Vagina (tissue), 2 donors: Measurements from ENCODE around the gene PIP5K1B.

Source experiments
- CTCF ChIP-seq, 3 experiments: fragments of 450-650 bp in 2 of 3; fragments of 200-600 bp in 1 of 3; sonication (generic) in 1 of 3; IDR thresholded peaks; one replicate each; pipeline ENCODE4 v1.5.1; 2017 to 2019; ENCODE audit warnings: antibody characterized with exemption in 3 of 3, mild to moderate bottlenecking in 2 of 3, moderate library complexity in 2 of 3
- POLR2A ChIP-seq, 2 donors: fragments of 450-650 bp; IDR thresholded peaks; one replicate each; pipeline ENCODE4 v1.6.1; 2017; ENCODE audit warnings: antibody characterized with exemption in 2 of 2, mild to moderate bottlenecking in 2 of 2, moderate library complexity in 2 of 2
- POLR2AphosphoS5 ChIP-seq, 2 donors: sonication (generic); formaldehyde crosslinking; IDR thresholded peaks; one replicate each; pipeline ENCODE4 v1.9.0; 2017; ENCODE audit warnings: antibody characterized with exemption in 2 of 2, mild to moderate bottlenecking in 2 of 2, low read depth in 1 of 2; ENCODE audit not compliant: insufficient read depth in 1 of 2

GRCh38 chr9:68791169-68791568 lies 86.1 kb downstream of the PIP5K1B start:
- no peak for TF ChIP-seq CTCF (IDR thresholded peaks at IDR 0.05)
- TF ChIP-seq POLR2AphosphoS5 (IDR thresholded peaks at IDR 0.05; ENCODE audit: insufficient read depth in 1 of 2, low read depth in 1 of 2), result no peak
- no peak for TF ChIP-seq POLR2A (IDR thresholded peaks at IDR 0.05)
